ENCODE results near the gene COL13A1. TPM values are rescaled to one million over a fixed set of nuclear protein-coding genes. Genes with fewer than 3 reads are reported as not detected.

The COL13A1 gene
- total and polyA plus RNA-seq, 2 of the 8 experiments (the other 6 are each of a cell fraction or from before 2014, with no cell fraction given), result 2.6 to 5.2 TPM

DNA sequence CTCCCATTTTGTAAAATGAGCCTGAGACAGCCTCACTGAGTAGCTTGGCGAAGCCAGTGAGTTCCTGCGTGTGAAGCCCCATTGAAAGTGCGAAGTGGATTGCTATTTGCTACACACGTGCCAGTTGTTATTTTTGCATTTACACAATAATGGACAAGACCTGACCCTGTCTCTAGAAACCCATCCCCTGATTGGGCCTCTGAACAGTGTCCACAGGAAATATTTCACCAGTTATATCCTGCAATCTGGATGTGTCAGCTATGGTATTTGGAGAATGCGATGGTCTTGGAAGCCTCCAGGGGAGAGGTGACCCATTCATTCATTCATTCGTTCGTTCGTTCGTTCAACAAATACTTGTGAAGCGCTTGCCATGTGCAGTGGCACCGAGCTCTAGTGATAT, 37.1 kb downstream of the COL13A1 start:
- H2BK120ac ChIP-seq (replicated peaks; ENCODE audit: low read depth, low read length), result no peak overlapping the region
- TF ChIP-seq TEAD4 (IDR thresholded peaks at IDR 0.05; ENCODE audit: low read depth, low read length) (peak; percentile 62), ZNF274 (IDR thresholded peaks at IDR 0.05; ENCODE audit: borderline replicate concordance, extremely low read depth, low read length) (no peak)
- peaks cover 2% of the 10 kb centered on the region for H3K79me1 ChIP-seq (ENCODE audit: low read depth, low read length)
- 77% methylated on average over 11 of the region's 11 CpGs; no CpG with 5 or more reads in 1 of the 2 experiments for WGBS, 2 experiments (ENCODE audit: extremely low coverage in 1 of 2, insufficient coverage in 1 of 2, insufficient read length in 1 of 2, insufficient replicate concordance in 2 of 2, low coverage in 1 of 2, low lambda C conversion rate in 2 of 2, missing lambda C conversion rate in 1 of 2)
- no peak overlapping the region for H3K27ac ChIP-seq (ENCODE audit: low read depth, low read length)
- ChIA-PET CTCF (ENCODE audit: partially characterized antibody) (interaction anchor here (0.9 to 12.8 kb wide), 18 partner anchors 12 to 194 kb away, joined by 3 to 128 read pairs (median 8); no protein-coding TSS in a partner anchor), POLR2A (ENCODE audit: partially characterized antibody) (interaction anchor here (1.1 to 1.7 kb wide), 2 partner anchors 11 to 18 kb away, joined by 3 to 7 read pairs; no protein-coding TSS in a partner anchor)
- H3K4me3 ChIP-seq (ENCODE audit: extremely low read depth in 1 of 4, insufficient read depth in 2 of 4, low read depth in 3 of 4, low read length in 4 of 4), result no peak overlapping the region
- no peak overlapping the region for H2BK15ac ChIP-seq (ENCODE audit: low read length)
- H3K4ac ChIP-seq (replicated peaks; ENCODE audit: insufficient read length, low read depth, low read length), result no peak overlapping the region
- no peak overlapping the region for H4K5ac ChIP-seq (ENCODE audit: insufficient read length, low read depth, low read length)
- no peaks in the 10 kb centered on the region for H3K9me3 ChIP-seq (ENCODE audit: insufficient read depth in 2 of 2, low read depth in 1 of 2, low read length in 1 of 2)
- no peak overlapping the region for H4K91ac ChIP-seq (replicated peaks; ENCODE audit: insufficient read length, low read length)
- 0 out of 2 replicates have a peak overlapping the region, but pooled peaks have one; percentile 18 for H2BK12ac ChIP-seq (ENCODE audit: low read depth, low read length)
- no peak overlapping the region for H2BK20ac ChIP-seq (ENCODE audit: low read length)
- no peak overlapping the region for H4K8ac ChIP-seq (ENCODE audit: extremely low read depth, insufficient read depth, low read length)
- H2AK5ac ChIP-seq (ENCODE audit: low read depth, low read length), result no peak overlapping the region
- H2BK5ac ChIP-seq (ENCODE audit: low read depth, low read length), result no peak overlapping the region
- peaks cover 0 to 2% (median 0%) of the 10 kb centered on the region in 4 experiments; a peak in 1 of 7 replicates for H3K27me3 ChIP-seq (replicated peaks in 1 of 4; ENCODE audit: control insufficient read depth in 3 of 4, extremely low read depth in 1 of 4, insufficient read depth in 3 of 4, low read length in 3 of 4)
- no peaks in the 10 kb centered on the region for H3K23me2 ChIP-seq (ENCODE audit: low read depth, low read length)
- H3K56ac ChIP-seq (replicated peaks; ENCODE audit: insufficient read length, low read depth, low read length), result no peak overlapping the region
- H3K23ac ChIP-seq (ENCODE audit: insufficient read length), result no peak overlapping the region
- no peak for DNase-seq (ENCODE audit: low read depth in 1 of 2, low spot score in 2 of 2)
- H3K9ac ChIP-seq (replicated peaks in 1 of 4; ENCODE audit: extremely low read depth in 1 of 4, low read depth in 3 of 4, low read length in 3 of 4), result no peak overlapping the region
- H3K14ac ChIP-seq (ENCODE audit: insufficient read length), result no peak overlapping the region
- no peak overlapping the region for H3K4me2 ChIP-seq (ENCODE audit: insufficient read depth in 1 of 2, low read depth in 2 of 2, low read length in 2 of 2)
- H3K4me1 ChIP-seq (replicated peaks in 1 of 4; ENCODE audit: control insufficient read depth in 3 of 4, insufficient read depth in 4 of 4, low read length in 3 of 4), result peaks cover 5 to 24% (median 15%) of the 10 kb centered on the region in 4 experiments
- H2AFZ ChIP-seq (ENCODE audit: low read length), result no peak overlapping the region
- H3K79me2 ChIP-seq (ENCODE audit: control insufficient read depth in 1 of 2, insufficient read depth in 2 of 2, low read length in 2 of 2), result no peaks in the 10 kb centered on the region
- peak overlapping the region; percentile 38; the same call in 1 of the 2 replicates for H3K18ac ChIP-seq (ENCODE audit: extremely low read depth, low read length)
- FAIRE-seq, result peak; percentile 36
- no peaks in the 10 kb centered on the region for H3K36me3 ChIP-seq (ENCODE audit: control insufficient read depth in 2 of 4, insufficient read depth in 4 of 4, low read length in 3 of 4)
- H4K20me1 ChIP-seq (replicated peaks in 1 of 2; ENCODE audit: control insufficient read depth in 1 of 2, insufficient read depth in 2 of 2, low read length in 2 of 2), result no peaks in the 10 kb centered on the region

Data from H1 (cell line).